ENCODE data around the gene KRT31. TPM values are rescaled to one million over a fixed set of nuclear protein-coding genes. Genes with fewer than 3 reads are reported as not detected.

The KRT31 gene
- total RNA-seq, 2 experiments from 2014 or later: not detected

DNA sequence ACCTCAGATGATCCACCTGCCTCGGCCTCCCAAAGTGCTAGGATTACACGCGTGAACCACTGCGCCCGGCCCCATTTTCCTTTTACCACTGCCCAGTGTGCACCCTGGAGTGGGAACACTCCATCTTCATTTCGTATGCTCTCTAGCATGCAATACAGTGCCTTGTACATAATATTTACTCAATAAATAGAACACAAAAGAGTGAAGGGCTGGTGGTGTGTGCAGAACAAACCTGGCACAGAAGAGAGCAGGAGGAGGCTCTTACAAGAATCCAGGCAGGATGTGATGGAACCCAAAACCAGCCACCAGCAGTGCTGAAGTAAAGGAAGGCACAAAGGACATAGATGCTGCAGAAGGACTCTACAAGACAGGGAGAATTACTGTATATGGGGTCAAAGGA lies 19.7 kb upstream of the KRT31 start:
- H3K9me3 Mint-ChIP-seq: no peaks in the 10 kb centered on the region
- no peaks in the 10 kb centered on the region for H3K36me3 ChIP-seq (ENCODE audit: insufficient read depth, low read length)
- no peaks in the 10 kb centered on the region for H3K9me3 ChIP-seq (ENCODE audit: control insufficient read depth in 1 of 2, insufficient read depth in 1 of 2, low read length in 2 of 2)
- DNase-seq (no peak), ATAC-seq (ENCODE audit: poor library complexity) (no peak)
- no peak overlapping the region for H3K27ac Mint-ChIP-seq
- POLR2A ChIA-PET: no interaction called here
- CTCF ChIA-PET: no interaction called here
- H3K27ac ChIP-seq (ENCODE audit: low read depth in 1 of 2, low read length in 2 of 2): no peak overlapping the region
- no peaks in the 10 kb centered on the region for H3K27me3 ChIP-seq (ENCODE audit: control insufficient read depth in 1 of 2, insufficient read depth in 2 of 2, low read length in 2 of 2)
- no peaks in the 10 kb centered on the region for H3K36me3 Mint-ChIP-seq (ENCODE audit: low read depth)
- H3K4me3 ChIP-seq (ENCODE audit: low read length): no peak overlapping the region
- no peaks in the 10 kb centered on the region for H3K4me1 ChIP-seq (ENCODE audit: insufficient read depth, low read length)
- no peaks in the 10 kb centered on the region for H3K4me1 Mint-ChIP-seq (ENCODE audit: low read depth)
- no peak for TF ChIP-seq CTCF (IDR thresholded peaks at IDR 0.05)
- H3K27me3 Mint-ChIP-seq: no peaks in the 10 kb centered on the region
- intact Hi-C loops (cut with DNase I, micrococcal nuclease): loop anchor here in 1 of 2 experiments (5.0 kb wide), 1 partner anchor 60 kb away; no protein-coding TSS in a partner anchor
- no peak overlapping the region for H3K4me3 Mint-ChIP-seq

- Histone ChIP-seq H3K27ac (ENCODE audit: low read depth in 1 of 2, low read length in 2 of 2) (no peak overlapping the region), H3K4me3 (ENCODE audit: low read length) (no peak overlapping the region), H3K36me3 (ENCODE audit: insufficient read depth, low read length) (no peaks in the 10 kb centered on the region), H3K4me1 (ENCODE audit: insufficient read depth, low read length) (no peaks in the 10 kb centered on the region), H3K27me3 (ENCODE audit: control insufficient read depth in 1 of 2, insufficient read depth in 2 of 2, low read length in 2 of 2) (no peaks in the 10 kb centered on the region), H3K9me3 (ENCODE audit: control insufficient read depth in 1 of 2, insufficient read depth in 1 of 2, low read length in 2 of 2) (no peaks in the 10 kb centered on the region)
- DNase-seq (no peak), ATAC-seq (ENCODE audit: poor library complexity) (no peak)
- H3K4me1 Mint-ChIP-seq (ENCODE audit: low read depth): no peaks in the 10 kb centered on the region
- ChIA-PET CTCF (no interaction called here), POLR2A (no interaction called here)
- no peaks in the 10 kb centered on the region for H3K36me3 Mint-ChIP-seq (ENCODE audit: low read depth)
- no peak for TF ChIP-seq CTCF (IDR thresholded peaks at IDR 0.05)
- H3K9me3 Mint-ChIP-seq: no peaks in the 10 kb centered on the region
- no peak overlapping the region for H3K27ac Mint-ChIP-seq
- no peak overlapping the region for H3K4me3 Mint-ChIP-seq
- intact Hi-C loops (cut with DNase I, micrococcal nuclease): loop anchor here in 1 of 2 experiments (5.0 kb wide), 1 partner anchor 61 kb away; no protein-coding TSS in a partner anchor
- H3K27me3 Mint-ChIP-seq: no peaks in the 10 kb centered on the region
Observed at GRCh38 chr17:41416479-41416878, 19.1 kb upstream of the KRT31 start.

GRCh38 chr17:41415833-41416335 lies 18.5 kb upstream of the KRT31 start:
- Mint-ChIP-seq H3K27ac (no peak overlapping the region), H3K4me3 (no peak overlapping the region), H3K9me3 (no peaks in the 10 kb centered on the region), H3K36me3 (ENCODE audit: low read depth) (no peaks in the 10 kb centered on the region), H3K4me1 (ENCODE audit: low read depth) (no peaks in the 10 kb centered on the region), H3K27me3 (no peaks in the 10 kb centered on the region)
- no peak for DNase-seq
- ATAC-seq (ENCODE audit: poor library complexity): no peak
- Histone ChIP-seq H3K36me3 (ENCODE audit: insufficient read depth, low read length) (no peaks in the 10 kb centered on the region), H3K4me1 (ENCODE audit: insufficient read depth, low read length) (no peaks in the 10 kb centered on the region), H3K27me3 (ENCODE audit: control insufficient read depth in 1 of 2, insufficient read depth in 2 of 2, low read length in 2 of 2) (no peaks in the 10 kb centered on the region), H3K4me3 (ENCODE audit: low read length) (no peak overlapping the region), H3K27ac (ENCODE audit: low read depth in 1 of 2, low read length in 2 of 2) (no peak overlapping the region), H3K9me3 (ENCODE audit: control insufficient read depth in 1 of 2, insufficient read depth in 1 of 2, low read length in 2 of 2) (no peaks in the 10 kb centered on the region)
- ChIA-PET CTCF (no interaction called here), POLR2A (no interaction called here)
- intact Hi-C loops (cut with DNase I, micrococcal nuclease): loop anchor here in 1 of 2 experiments (5.0 kb wide), 1 partner anchor 61 kb away; no protein-coding TSS in a partner anchor
- TF ChIP-seq CTCF (IDR thresholded peaks at IDR 0.05): no peak
